Testis (tissue), 3 donors: ENCODE measurements around the gene SQSTM1. TPM values are rescaled to one million over a fixed set of nuclear protein-coding genes. Genes with fewer than 3 reads are reported as not detected.
A peak's percentile ranks its signal among the peaks of the same experiment; 100 is the strongest.

Experiments
- DNase-seq: peaks from one replicate; pipeline ENCODE4 v3.0.0-alpha.2; 2019
- H3K27ac ChIP-seq, 2 donors: fragments of 200-600 bp; sonication (generic); one replicate each; pipeline ENCODE4 v1.5.1; 2019
- H3K27me3 ChIP-seq: fragments of 200-600 bp; sonication (generic); one replicate; pipeline ENCODE4 v1.5.1; 2019
- H3K36me3 ChIP-seq: fragments of 200-600 bp; sonication (generic); one replicate; pipeline ENCODE4 v1.5.1; 2017; ENCODE audit warnings: low read depth; ENCODE audit errors: missing control alignments
- H3K4me1 ChIP-seq: fragments of 200-600 bp; sonication (generic); one replicate; pipeline ENCODE4 v1.5.1; 2019
- H3K4me3 ChIP-seq, 2 donors: fragments of 200-600 bp; sonication (generic); one replicate each; pipeline ENCODE4 v1.5.1; 2017 to 2019
- H3K9me3 ChIP-seq: fragments of 200-600 bp; sonication (generic); one replicate; pipeline ENCODE4 v1.5.1; 2017
- POLR2A ChIP-seq: fragments of 450-650 bp; IDR thresholded peaks from one replicate; pipeline ENCODE4 v1.6.1; 2017; ENCODE audit warnings: antibody characterized with exemption, mild to moderate bottlenecking, moderate library complexity
- WGBS, 2 donors: methylation state at CpG; one replicate each; pipeline ENCODE4 v1.1.5; 2018; 5-methylcytosine and 5-hydroxymethylcytosine counted together
- intact Hi-C: fragments of 100-400 bp; cut with DNase I; formaldehyde crosslinking; loops from one replicate; pipeline ENCODE4 v1.15.1; 2023; ENCODE audit warnings: low total_unique reads
- polyA plus RNA-seq: library from polyadenylated mRNA; stranded (reverse); fragments of 350-450 nt; fragmentation: Illumina TruSeq; extraction: RNeasy Lipid Tissue Mini Kit (QIAGEN cat#74804); gene quantifications from one replicate; pipeline ENCODE4 v1.2.3, GENCODE V29; 2014; ENCODE audit warnings: low read depth, low replicate concordance; ENCODE audit not compliant: insufficient read depth
- total RNA-seq, 2 donors: library from RNA; depleted of rRNA; stranded (reverse); fragments of >200 nt; gene quantifications; one replicate each; pipeline ENCODE4 v1.2.3, GENCODE V29; 2016
- TF ChIP-seq, protein P1 (sequence below), 3 experiments: fragments of 450-650 bp in 2 of 3; fragments of 200-600 bp in 1 of 3; sonication (generic) in 1 of 3; IDR thresholded peaks; one replicate each; pipeline ENCODE4 v1.5.1; 2016 to 2019; ENCODE audit warnings: antibody characterized with exemption in 3 of 3, mild to moderate bottlenecking in 2 of 3, moderate library complexity in 1 of 3

The SQSTM1 gene
- total and polyA plus RNA-seq, 3 donors from 2014 or later: 165 to 255 (median 192) TPM

- H3K4me1 ChIP-seq: peaks cover 35% of the 10 kb centered on the region
- H3K27ac ChIP-seq: peak overlapping the region; percentile 86 to 96
- no peak for DNase-seq
- H3K4me3 ChIP-seq: no peak overlapping the region
- WGBS, 2 donors: 89 to 93% methylated on average over 5 to 8 of the region's 8 CpGs
- intact Hi-C loops: no loop called here
- no peaks in the 10 kb centered on the region for H3K27me3 ChIP-seq
- H3K36me3 ChIP-seq: no peaks in the 10 kb centered on the region
- TF ChIP-seq POLR2A: no peak
- TF ChIP-seq, protein P1, sequence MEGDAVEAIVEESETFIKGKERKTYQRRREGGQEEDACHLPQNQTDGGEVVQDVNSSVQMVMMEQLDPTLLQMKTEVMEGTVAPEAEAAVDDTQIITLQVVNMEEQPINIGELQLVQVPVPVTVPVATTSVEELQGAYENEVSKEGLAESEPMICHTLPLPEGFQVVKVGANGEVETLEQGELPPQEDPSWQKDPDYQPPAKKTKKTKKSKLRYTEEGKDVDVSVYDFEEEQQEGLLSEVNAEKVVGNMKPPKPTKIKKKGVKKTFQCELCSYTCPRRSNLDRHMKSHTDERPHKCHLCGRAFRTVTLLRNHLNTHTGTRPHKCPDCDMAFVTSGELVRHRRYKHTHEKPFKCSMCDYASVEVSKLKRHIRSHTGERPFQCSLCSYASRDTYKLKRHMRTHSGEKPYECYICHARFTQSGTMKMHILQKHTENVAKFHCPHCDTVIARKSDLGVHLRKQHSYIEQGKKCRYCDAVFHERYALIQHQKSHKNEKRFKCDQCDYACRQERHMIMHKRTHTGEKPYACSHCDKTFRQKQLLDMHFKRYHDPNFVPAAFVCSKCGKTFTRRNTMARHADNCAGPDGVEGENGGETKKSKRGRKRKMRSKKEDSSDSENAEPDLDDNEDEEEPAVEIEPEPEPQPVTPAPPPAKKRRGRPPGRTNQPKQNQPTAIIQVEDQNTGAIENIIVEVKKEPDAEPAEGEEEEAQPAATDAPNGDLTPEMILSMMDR (IDR thresholded peaks at IDR 0.05): no peak
- H3K9me3 ChIP-seq: no peaks in the 10 kb centered on the region
Measured at GRCh38 chr5:179804555-179804947, 16.2 kb upstream of the SQSTM1 start.

GRCh38 chr5:179805070-179805528 lies 15.6 kb upstream of the SQSTM1 start:
- no peaks in the 10 kb centered on the region for H3K36me3 ChIP-seq
- intact Hi-C loops: no loop called here
- H3K4me1 ChIP-seq: peaks cover 35% of the 10 kb centered on the region
- WGBS, 2 donors: 54% methylated on average over 6 of the region's 9 CpGs; no CpG with 5 or more reads in 1 of the 2 donors
- no peak for DNase-seq
- H3K9me3 ChIP-seq: no peaks in the 10 kb centered on the region
- peak overlapping the region; percentile 86 to 96 for H3K27ac ChIP-seq
- TF ChIP-seq POLR2A: no peak
- TF ChIP-seq, protein P1 (IDR thresholded peaks at IDR 0.05): no peak
- no peaks in the 10 kb centered on the region for H3K27me3 ChIP-seq
- H3K4me3 ChIP-seq: peak overlapping the region; percentile 86 to 88

- intact Hi-C loops: no loop called here
- peak overlapping the region; percentile 86 to 96 for H3K27ac ChIP-seq
- no peaks in the 10 kb centered on the region for H3K36me3 ChIP-seq
- peaks cover 35% of the 10 kb centered on the region for H3K4me1 ChIP-seq
- WGBS, 2 donors: 7 to 20% methylated on average over 4 to 31 of the region's 65 CpGs
- H3K4me3 ChIP-seq: peak overlapping the region; percentile 86 to 88
- no peaks in the 10 kb centered on the region for H3K9me3 ChIP-seq
- TF ChIP-seq POLR2A: no peak
- TF ChIP-seq, protein P1 (IDR thresholded peaks at IDR 0.05): no peak
- peak; percentile 44 for DNase-seq
- no peaks in the 10 kb centered on the region for H3K27me3 ChIP-seq
Measured at GRCh38 chr5:179805529-179806249, 15.0 kb upstream of the SQSTM1 start.

- H3K27ac ChIP-seq: peak within 1 kb of the TSS; percentile 90 to 96
- TF ChIP-seq, protein P1 (IDR thresholded peaks at IDR 0.05): no peak
- TF ChIP-seq POLR2A: no peak
- no peaks in the 10 kb centered on the region for H3K9me3 ChIP-seq
- WGBS, 2 donors: 1 to 8% methylated on average over 5 to 93 of the region's 108 CpGs
- peaks cover 35% of the 10 kb centered on the region for H3K4me1 ChIP-seq
- intact Hi-C loops: no loop called here
- no peaks in the 10 kb centered on the region for H3K36me3 ChIP-seq
- H3K27me3 ChIP-seq: no peaks in the 10 kb centered on the region
- peak within 1 kb of the TSS; percentile 86 to 88 for H3K4me3 ChIP-seq
- peak; percentile 75 for DNase-seq
Measured at GRCh38 chr5:179806250-179807048, 14.3 kb upstream of the SQSTM1 start, which contains the start of gene MGAT4B. Gene MGAT4B (minus strand): TSS chr5:179806866. CDS start chr5:179806583, 283 bp downstream.
